Neural progenitor cell (in vitro differentiated cells): ENCODE results near the gene PMF1.
"Not testable (repeated sequence)": the region's sequence is repeated elsewhere in the genome, so short reads cannot be mapped to it uniquely, and the experiment has no call there.

Experiments used
- CTCF ChIP-seq: fragments of 200-600 bp; sonication (generic); IDR thresholded peaks from 2 replicates; pipeline ENCODE4 v1.5.1; 2017; ENCODE audit warnings: antibody characterized with exemption, mild to moderate bottlenecking
- EZH2 ChIP-seq: fragments of 200-600 bp; sonication (generic); IDR thresholded peaks from 2 replicates; pipeline ENCODE4 v1.6.1; 2017; ENCODE audit warnings: antibody characterized with exemption, mild to moderate bottlenecking, moderate library complexity
- EZH2phosphoT487 ChIP-seq: fragments of 200-600 bp; sonication (generic); IDR thresholded peaks from 2 replicates; pipeline ENCODE4 v1.6.1; 2017; ENCODE audit warnings: antibody characterized with exemption

- TF ChIP-seq CTCF, EZH2, EZH2phosphoT487: not testable (repeated sequence)
These were observed 26.2 kb upstream of the PMF1 start for GRCh38 chr1:156186347-156187177.
